HCT116 (cell line): ENCODE data around the gene PHF1.

Source experiments
- CEBPB ChIP-seq: IDR thresholded peaks from 2 replicates; pipeline ENCODE4 v1.6.1; 2012; ENCODE audit warnings: low read depth
- EGR1 ChIP-seq: IDR thresholded peaks from 2 replicates; pipeline ENCODE4 v1.6.1; 2012; ENCODE audit warnings: low read depth
- EZH2 ChIP-seq: fragments of 200-600 bp; sonication (generic); IDR thresholded peaks from 2 replicates; pipeline ENCODE4 v1.6.1; 2017; ENCODE audit warnings: antibody characterized with exemption, mixed run types
- FOSL1 ChIP-seq: IDR thresholded peaks from 2 replicates; pipeline ENCODE4 v1.6.1; 2012; ENCODE audit warnings: low read depth
- JUND ChIP-seq: IDR thresholded peaks from 2 replicates; pipeline ENCODE4 v1.6.1; 2012
- POLR2A ChIP-seq: IDR thresholded peaks from 2 replicates; pipeline ENCODE4 v1.7.0; 2011; ENCODE audit warnings: borderline replicate concordance; ENCODE audit not compliant: insufficient read depth, insufficient read length; ENCODE audit errors: extremely low read depth
- POLR2AphosphoS5 ChIP-seq: IDR thresholded peaks from 2 replicates; pipeline ENCODE4 v1.6.1; 2011; ENCODE audit warnings: mild to moderate bottlenecking, low read depth, low read length, moderate library complexity
- SP1 ChIP-seq: IDR thresholded peaks from 2 replicates; pipeline ENCODE4 v1.6.1; 2012; ENCODE audit warnings: low read depth
- YY1 ChIP-seq: IDR thresholded peaks from 2 replicates; pipeline ENCODE4 v1.6.1; 2011; ENCODE audit warnings: low read length, low read depth, moderate library complexity, mild to moderate bottlenecking; ENCODE audit not compliant: insufficient replicate concordance; ENCODE audit errors: extremely low read depth
- ZBTB33 ChIP-seq: IDR thresholded peaks from 2 replicates; pipeline ENCODE4 v1.6.1; 2011; ENCODE audit warnings: mild to moderate bottlenecking, low read length, moderate library complexity; ENCODE audit not compliant: insufficient replicate concordance; ENCODE audit errors: extremely low read depth
- ZFX ChIP-seq: fragments of 450-650 bp; IDR thresholded peaks from 2 replicates; pipeline ENCODE4 v1.6.1; 2017
- ZNF274 ChIP-seq: fragments of 200-500 bp; sonication (Bioruptor generic); IDR thresholded peaks from 2 replicates; pipeline ENCODE4 v1.6.1; 2014; ENCODE audit warnings: mild to moderate bottlenecking, low read depth, low read length, inconsistent platforms
- TF ChIP-seq, protein P1 (sequence below), 3 experiments: fragments of 200-600 bp in 1 of 3; sonication (generic) in 1 of 3; IDR thresholded peaks in 2 of 3; conservative IDR thresholded peaks in 1 of 3; 2 replicates each; pipeline ENCODE4 v1.5.1; 2012 to 2017; ENCODE audit warnings: low read depth in 2 of 3, low read length in 2 of 3, antibody characterized with exemption in 1 of 3, borderline replicate concordance in 1 of 3, control low read depth in 1 of 3, mild to moderate bottlenecking in 1 of 3, mixed read lengths in 1 of 3, mixed run types in 1 of 3, moderate library complexity in 1 of 3; ENCODE audit not compliant: insufficient read depth in 1 of 3
- TF ChIP-seq, protein P2 (sequence below): IDR thresholded peaks from 2 replicates; pipeline ENCODE4 v1.6.1; 2012

DNA sequence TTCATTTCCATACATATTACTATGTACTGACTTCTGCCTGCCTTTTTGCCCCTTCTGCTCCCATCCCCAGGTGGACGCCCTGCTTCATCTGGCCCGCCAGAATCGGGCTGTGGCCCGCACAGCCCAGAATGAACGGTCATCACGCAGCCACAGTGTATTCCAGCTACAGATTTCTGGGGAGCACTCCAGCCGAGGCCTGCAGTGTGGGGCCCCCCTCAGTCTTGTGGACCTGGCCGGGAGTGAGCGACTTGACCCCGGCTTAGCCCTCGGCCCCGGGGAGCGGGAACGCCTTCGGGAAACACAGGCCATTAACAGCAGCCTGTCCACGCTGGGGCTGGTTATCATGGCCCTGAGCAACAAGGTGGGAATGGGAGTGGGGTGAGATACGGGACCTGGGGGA is 4.7 kb upstream of the PHF1 start:
- no peak for TF ChIP-seq POLR2AphosphoS5
- no peak for TF ChIP-seq FOSL1
- TF ChIP-seq SP1, result no peak
- TF ChIP-seq, protein P1, sequence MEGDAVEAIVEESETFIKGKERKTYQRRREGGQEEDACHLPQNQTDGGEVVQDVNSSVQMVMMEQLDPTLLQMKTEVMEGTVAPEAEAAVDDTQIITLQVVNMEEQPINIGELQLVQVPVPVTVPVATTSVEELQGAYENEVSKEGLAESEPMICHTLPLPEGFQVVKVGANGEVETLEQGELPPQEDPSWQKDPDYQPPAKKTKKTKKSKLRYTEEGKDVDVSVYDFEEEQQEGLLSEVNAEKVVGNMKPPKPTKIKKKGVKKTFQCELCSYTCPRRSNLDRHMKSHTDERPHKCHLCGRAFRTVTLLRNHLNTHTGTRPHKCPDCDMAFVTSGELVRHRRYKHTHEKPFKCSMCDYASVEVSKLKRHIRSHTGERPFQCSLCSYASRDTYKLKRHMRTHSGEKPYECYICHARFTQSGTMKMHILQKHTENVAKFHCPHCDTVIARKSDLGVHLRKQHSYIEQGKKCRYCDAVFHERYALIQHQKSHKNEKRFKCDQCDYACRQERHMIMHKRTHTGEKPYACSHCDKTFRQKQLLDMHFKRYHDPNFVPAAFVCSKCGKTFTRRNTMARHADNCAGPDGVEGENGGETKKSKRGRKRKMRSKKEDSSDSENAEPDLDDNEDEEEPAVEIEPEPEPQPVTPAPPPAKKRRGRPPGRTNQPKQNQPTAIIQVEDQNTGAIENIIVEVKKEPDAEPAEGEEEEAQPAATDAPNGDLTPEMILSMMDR (IDR thresholded peaks at IDR 0.05 in 2 of 3, conservative IDR thresholded peaks at IDR 0.05 in 1 of 3; ENCODE audit: borderline replicate concordance in 1 of 3, insufficient read depth in 1 of 3, low read depth in 2 of 3, low read length in 2 of 3), result no peak
- TF ChIP-seq ZBTB33, result no peak
- no peak for TF ChIP-seq POLR2A
- no peak for TF ChIP-seq YY1
- TF ChIP-seq JUND, result no peak
- TF ChIP-seq EGR1, result no peak
- TF ChIP-seq ZFX, result no peak
- TF ChIP-seq, protein P2, sequence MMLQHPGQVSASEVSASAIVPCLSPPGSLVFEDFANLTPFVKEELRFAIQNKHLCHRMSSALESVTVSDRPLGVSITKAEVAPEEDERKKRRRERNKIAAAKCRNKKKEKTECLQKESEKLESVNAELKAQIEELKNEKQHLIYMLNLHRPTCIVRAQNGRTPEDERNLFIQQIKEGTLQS, result no peak
- TF ChIP-seq EZH2, result no peak
- no peak for TF ChIP-seq ZNF274
- no peak for TF ChIP-seq CEBPB
